Ovary (tissue), 3 donors: ENCODE measurements around the gene PTPRN2.

Experiments used
- POLR2A ChIP-seq: fragments of 450-650 bp; IDR thresholded peaks from one replicate; pipeline ENCODE4 v1.6.1; 2017; ENCODE audit warnings: antibody characterized with exemption, mild to moderate bottlenecking, moderate library complexity
- TF ChIP-seq, protein P1 (sequence below), 3 donors: fragments of 450-650 bp in 2 of 3; fragments of 200-600 bp in 1 of 3; IDR thresholded peaks; one replicate each; pipeline versions ENCODE4 v1.5.1 to v1.8.0; 2016 to 2022; ENCODE audit warnings: antibody characterized with exemption in 3 of 3, mild to moderate bottlenecking in 1 of 3
- donor health status: DM: no; HTN: no; CAD: no.

DNA sequence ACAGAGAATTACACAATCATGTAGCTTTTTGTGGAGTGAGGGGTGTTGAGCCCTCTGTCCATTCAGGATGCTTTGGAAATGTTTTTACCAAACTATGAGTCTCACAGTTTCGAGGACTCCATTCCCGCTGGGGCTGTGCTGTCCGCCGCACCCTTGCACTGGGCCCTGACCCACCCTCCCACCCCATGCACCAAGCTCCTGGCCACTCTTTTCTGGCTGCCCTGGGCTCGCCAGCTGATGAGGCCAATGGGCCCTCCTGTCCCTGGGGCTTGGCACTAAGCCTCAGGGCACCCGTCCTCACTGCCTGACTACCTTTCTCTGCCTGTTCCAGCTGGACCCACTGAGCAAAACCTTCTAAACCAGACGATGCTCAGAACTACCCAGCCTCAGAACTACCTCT is 332.1 kb downstream of the PTPRN2 start:
- TF ChIP-seq, protein P1, sequence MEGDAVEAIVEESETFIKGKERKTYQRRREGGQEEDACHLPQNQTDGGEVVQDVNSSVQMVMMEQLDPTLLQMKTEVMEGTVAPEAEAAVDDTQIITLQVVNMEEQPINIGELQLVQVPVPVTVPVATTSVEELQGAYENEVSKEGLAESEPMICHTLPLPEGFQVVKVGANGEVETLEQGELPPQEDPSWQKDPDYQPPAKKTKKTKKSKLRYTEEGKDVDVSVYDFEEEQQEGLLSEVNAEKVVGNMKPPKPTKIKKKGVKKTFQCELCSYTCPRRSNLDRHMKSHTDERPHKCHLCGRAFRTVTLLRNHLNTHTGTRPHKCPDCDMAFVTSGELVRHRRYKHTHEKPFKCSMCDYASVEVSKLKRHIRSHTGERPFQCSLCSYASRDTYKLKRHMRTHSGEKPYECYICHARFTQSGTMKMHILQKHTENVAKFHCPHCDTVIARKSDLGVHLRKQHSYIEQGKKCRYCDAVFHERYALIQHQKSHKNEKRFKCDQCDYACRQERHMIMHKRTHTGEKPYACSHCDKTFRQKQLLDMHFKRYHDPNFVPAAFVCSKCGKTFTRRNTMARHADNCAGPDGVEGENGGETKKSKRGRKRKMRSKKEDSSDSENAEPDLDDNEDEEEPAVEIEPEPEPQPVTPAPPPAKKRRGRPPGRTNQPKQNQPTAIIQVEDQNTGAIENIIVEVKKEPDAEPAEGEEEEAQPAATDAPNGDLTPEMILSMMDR (IDR thresholded peaks at IDR 0.05), result no peak
- no peak for TF ChIP-seq POLR2A
